OCI-LY3 (cell line): ENCODE measurements around the gene PARD3B.

Experiments
- CTCF ChIP-seq: fragments of 200-600, 300-600 bp; sonication (generic); IDR thresholded peaks from 2 replicates; pipeline ENCODE4 v1.5.1; 2014; ENCODE audit warnings: antibody characterized with exemption, low read length, low read depth
- EZH2phosphoT487 ChIP-seq: fragments of 200-600 bp; shearing (Covaris generic); IDR thresholded peaks from 2 replicates; pipeline ENCODE4 v1.6.1; 2018; ENCODE audit warnings: antibody characterized with exemption, mixed run types, low read depth

- TF ChIP-seq EZH2phosphoT487: no peak
- no peak for TF ChIP-seq CTCF
These were observed 645.3 kb downstream of the PARD3B start for GRCh38 chr2:205190528-205190927.
